Loucy (cell line): Measurements from ENCODE around the gene ZNF319.
"Not testable (repeated sequence)": the region's sequence is repeated elsewhere in the genome, so short reads cannot be mapped to it uniquely, and the experiment has no call there.

Source experiments
- H2AFZ ChIP-seq: fragments of 200-600 bp; sonication (generic); 2 replicates; pipeline ENCODE4 v1.6.0; 2016; ENCODE audit warnings: antibody characterized with exemption, mild to moderate bottlenecking, low read length, moderate library complexity
- H3F3A ChIP-seq: fragments of 200-600 bp; 2 replicates; pipeline ENCODE4 v1.6.0; 2016; ENCODE audit warnings: antibody characterized with exemption, low read depth, mild to moderate bottlenecking
- H3K27me3 ChIP-seq: fragments of 200-600 bp; sonication (generic); 2 replicates; pipeline ENCODE4 v1.6.1; 2014; ENCODE audit warnings: low read length, mild to moderate bottlenecking; ENCODE audit not compliant: insufficient read depth, poor library complexity, severe bottlenecking
- H3K36me3 ChIP-seq: fragments of 200-600 bp; sonication (generic); 2 replicates; pipeline ENCODE4 v1.6.1; 2016; ENCODE audit warnings: low read length; ENCODE audit not compliant: insufficient read depth
- H3K4me1 ChIP-seq: fragments of 200-600 bp; sonication (generic); 2 replicates; pipeline ENCODE4 v1.5.1; 2014; ENCODE audit warnings: low read length, mild to moderate bottlenecking; ENCODE audit not compliant: insufficient read depth, poor library complexity, severe bottlenecking
- H3K4me2 ChIP-seq: fragments of 200-600 bp; sonication (generic); 2 replicates; pipeline ENCODE4 v1.6.0; 2014; ENCODE audit warnings: antibody characterized with exemption, low read length, low read depth, mild to moderate bottlenecking; ENCODE audit not compliant: poor library complexity, severe bottlenecking
- H3K4me3 ChIP-seq: fragments of 200-600 bp; sonication (generic); 2 replicates; pipeline ENCODE4 v1.5.1; 2014; ENCODE audit warnings: low read length, mild to moderate bottlenecking, mixed read lengths; ENCODE audit not compliant: poor library complexity, severe bottlenecking
- H3K79me2 ChIP-seq: fragments of 200-600 bp; sonication (generic); 2 replicates; pipeline ENCODE4 v1.6.1; 2014; ENCODE audit warnings: low read length; ENCODE audit not compliant: insufficient read depth
- H3K9ac ChIP-seq: fragments of 200-600 bp; sonication (generic); 2 replicates; pipeline ENCODE4 v1.6.0; 2014; ENCODE audit warnings: mild to moderate bottlenecking, low read depth, low read length, moderate library complexity; ENCODE audit not compliant: poor library complexity, severe bottlenecking
- H3K9me2 ChIP-seq: fragments of 200-600 bp; sonication (generic); replicated peaks from 2 replicates; pipeline ENCODE4 v1.6.1; 2016; ENCODE audit warnings: low read depth, low read length, mixed read lengths
- H3K9me3 ChIP-seq: fragments of 200-600 bp; sonication (generic); 2 replicates; pipeline ENCODE4 v1.6.1; 2014; ENCODE audit warnings: mild to moderate bottlenecking, antibody characterized with exemption, low read length, low read depth; ENCODE audit not compliant: insufficient read depth
- H4K20me1 ChIP-seq: fragments of 200-600 bp; sonication (generic); 2 replicates; pipeline ENCODE4 v1.6.0; 2014; ENCODE audit warnings: antibody characterized with exemption, low read length, mild to moderate bottlenecking; ENCODE audit not compliant: insufficient read depth, poor library complexity, severe bottlenecking
- CTCF ChIP-seq: fragments of 200-600 bp; sonication (generic); conservative IDR thresholded peaks from 2 replicates; pipeline ENCODE4 v1.5.1; 2014; ENCODE audit warnings: mild to moderate bottlenecking, antibody characterized with exemption, low read length
- EZH2phosphoT487 ChIP-seq: fragments of 200-600 bp; IDR thresholded peaks from 2 replicates; pipeline ENCODE4 v1.6.1; 2018; ENCODE audit warnings: antibody characterized with exemption, mild to moderate bottlenecking, moderate library complexity, borderline replicate concordance

The ZNF319 gene

GRCh38 chr16:58009856-58010416 lies 9.5 kb upstream of the ZNF319 start:
- no peaks in the 10 kb centered on the region for H3K27me3 ChIP-seq
- H2AFZ ChIP-seq, result no peak overlapping the region
- no peak overlapping the region for H3K4me3 ChIP-seq
- H3K4me2 ChIP-seq, result no peak overlapping the region
- no peak overlapping the region for H3K9ac ChIP-seq
- peaks cover 33% of the 10 kb centered on the region; the same call in 1 of the 2 replicates for H3K36me3 ChIP-seq
- TF ChIP-seq EZH2phosphoT487 (no peak), CTCF (no peak)
- H3K9me2 ChIP-seq, result no peaks in the 10 kb centered on the region
- no peaks in the 10 kb centered on the region for H3K4me1 ChIP-seq
- H3K9me3 ChIP-seq, result no peaks in the 10 kb centered on the region
- H3F3A ChIP-seq, result no peaks in the 10 kb centered on the region
- H3K79me2 ChIP-seq, result no peaks in the 10 kb centered on the region
- no peaks in the 10 kb centered on the region for H4K20me1 ChIP-seq

DNA sequence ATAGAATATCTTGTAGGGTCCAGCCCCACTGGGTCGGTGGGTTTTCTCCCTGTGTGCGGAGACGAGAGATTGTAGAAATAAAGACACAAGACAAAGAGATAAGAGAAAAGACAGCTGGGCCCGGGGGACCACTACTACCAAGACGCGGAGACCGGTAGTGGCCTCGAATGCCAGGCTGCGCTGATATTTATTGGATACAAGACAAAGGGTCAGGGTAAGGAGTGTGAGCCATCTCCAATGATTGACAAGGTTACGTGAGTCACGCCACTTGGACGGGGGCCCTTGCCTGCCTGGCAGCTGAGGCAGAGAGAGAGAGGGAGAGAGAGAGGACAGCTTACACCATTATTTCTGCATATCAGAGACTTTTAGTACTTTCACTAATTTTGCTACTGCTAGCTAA lies 4.3 kb upstream of the ZNF319 start:
- H3K36me3 ChIP-seq, H3K27me3 ChIP-seq, H4K20me1 ChIP-seq, H3F3A ChIP-seq, H3K4me2 ChIP-seq, H3K4me3 ChIP-seq, H3K9me2 ChIP-seq, H3K9ac ChIP-seq, H3K9me3 ChIP-seq, H2AFZ ChIP-seq: not testable (repeated sequence)
- peaks cover 22% of the 10 kb centered on the region for H3K4me1 ChIP-seq
- peaks cover 16% of the 10 kb centered on the region; the same call in 1 of the 2 replicates for H3K79me2 ChIP-seq

DNA sequence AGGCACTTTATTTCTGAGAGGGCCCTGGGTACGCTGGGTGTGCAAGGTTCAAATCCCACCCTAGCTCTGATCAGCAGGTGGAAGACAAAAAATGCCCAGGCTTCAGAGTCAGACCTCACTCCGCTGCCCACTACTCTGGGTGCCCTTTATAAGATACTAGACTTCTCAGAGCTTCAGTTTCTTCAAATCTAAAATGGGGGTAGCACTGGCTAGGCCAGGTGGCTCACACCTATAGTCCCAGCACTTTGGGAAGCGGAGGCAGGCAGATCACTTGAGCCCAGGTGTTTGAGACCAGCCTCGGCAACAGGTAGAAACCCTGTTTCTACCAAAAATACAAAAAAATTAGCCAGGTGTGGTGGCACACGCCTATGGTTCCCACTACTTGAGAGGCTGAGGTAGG lies 2.5 kb upstream of the ZNF319 start:
- no peak overlapping the region for H3K9ac ChIP-seq

More for the DNA sequence above, 2.5 kb upstream of the ZNF319 start:
- TF ChIP-seq CTCF (no peak), EZH2phosphoT487 (no peak)
- Histone ChIP-seq H3K4me3 (no peak overlapping the region), H3K4me2 (peak overlapping the region; percentile 97), H2AFZ (no peak overlapping the region), H4K20me1 (peaks cover 18% of the 10 kb centered on the region), H3K9me3 (no peaks in the 10 kb centered on the region), H3K4me1 (peaks cover 40% of the 10 kb centered on the region), H3K27me3 (no peaks in the 10 kb centered on the region), H3F3A (peaks cover 2% of the 10 kb centered on the region; the same call in 1 of the 2 replicates), H3K9me2 (no peaks in the 10 kb centered on the region), H3K79me2 (peaks cover 31% of the 10 kb centered on the region; the same call in 1 of the 2 replicates), H3K36me3 (no peaks in the 10 kb centered on the region)
